Measurements from ENCODE around the gene PPP3R1. TPM values are rescaled to one million over a fixed set of nuclear protein-coding genes. Genes with fewer than 3 reads are reported as not detected.
"Not testable (repeated sequence)": the region's sequence is repeated elsewhere in the genome, so short reads cannot be mapped to it uniquely, and the experiment has no call there.

The PPP3R1 gene
- total and polyA plus RNA-seq, 5 experiments from 2014 or later: 3.4 to 76.3 (median 4.3) TPM

GRCh38 chr2:68176657-68177056 is 75.7 kb downstream of the PPP3R1 start:
- no peak for ATAC-seq
- DNase-seq: no peak
- peaks cover 6 to 31% (median 19%) of the 10 kb centered on the region in 4 donors for H3K4me1 Mint-ChIP-seq
- POLR2A ChIA-PET: no interaction called here
- no peaks in the 10 kb centered on the region for H3K9me3 Mint-ChIP-seq
- no peak overlapping the region for H3K4me3 Mint-ChIP-seq
- peak overlapping the region in 1 of 10 donors; percentile 6 for H3K27ac Mint-ChIP-seq
- H3K36me3 Mint-ChIP-seq: peaks cover 0 to 67% (median 3%) of the 10 kb centered on the region in 3 donors
- H3K27me3 Mint-ChIP-seq: no peaks in the 10 kb centered on the region

- not testable (repeated sequence) for DNase-seq, H3K27me3 Mint-ChIP-seq, H3K4me3 Mint-ChIP-seq, H3K9me3 Mint-ChIP-seq, ATAC-seq
- H3K27ac Mint-ChIP-seq: peak overlapping the region in 1 of 10 donors; percentile 4
- peaks cover 0 to 56% (median 3%) of the 10 kb centered on the region in 3 donors for H3K36me3 Mint-ChIP-seq
- peaks cover 6 to 31% (median 19%) of the 10 kb centered on the region in 4 donors for H3K4me1 Mint-ChIP-seq
- POLR2A ChIA-PET: interaction anchor here (1.0 kb wide), 1 partner anchor 78 kb away, joined by 3 read pairs; no protein-coding TSS in a partner anchor
Measured at GRCh38 chr2:68175210-68175609, 77.1 kb downstream of the PPP3R1 start.

GRCh38 chr2:68172990-68173700 is 79.2 kb downstream of the PPP3R1 start:
- Mint-ChIP-seq H3K4me3 (no peak overlapping the region), H3K9me3 (no peaks in the 10 kb centered on the region), H3K36me3 (peaks cover 0 to 48% (median 4%) of the 10 kb centered on the region in 3 donors), H3K27me3 (no peaks in the 10 kb centered on the region), H3K27ac (peak overlapping the region in 9 of 10 donors; percentile 10 to 76 (median 37)), H3K4me1 (peaks cover 6 to 21% (median 17%) of the 10 kb centered on the region in 4 donors)
- POLR2A ChIA-PET: interaction anchor here (0.7 kb wide), 1 partner anchor 11 kb away, joined by 3 read pairs; no protein-coding TSS in a partner anchor
- ATAC-seq: no peak
- no peak for DNase-seq

- H3K27ac Mint-ChIP-seq: peak overlapping the region in 2 of 10 donors; percentile 33 to 81
- POLR2A ChIA-PET: interaction anchor here (0.7 kb wide), 1 partner anchor 11 kb away, joined by 3 read pairs; no protein-coding TSS in a partner anchor
Measured at GRCh38 chr2:68172521-68172920, 79.8 kb downstream of the PPP3R1 start.

GRCh38 chr2:68171684-68172083 is 80.6 kb downstream of the PPP3R1 start:
- no peaks in the 10 kb centered on the region for H3K27me3 Mint-ChIP-seq
- H3K36me3 Mint-ChIP-seq: peaks cover 5 to 55% (median 11%) of the 10 kb centered on the region in 3 donors
- no peak for ATAC-seq
- no peaks in the 10 kb centered on the region for H3K9me3 Mint-ChIP-seq
- peaks cover 11 to 32% (median 25%) of the 10 kb centered on the region in 4 donors for H3K4me1 Mint-ChIP-seq
- no peak overlapping the region for H3K4me3 Mint-ChIP-seq
- POLR2A ChIA-PET: interaction anchor here (1.4 kb wide), 1 partner anchor 14 kb away, joined by 4 read pairs; the partner anchor contains the start of gene PNO1
- DNase-seq: no peak
- no peak overlapping the region for H3K27ac Mint-ChIP-seq

More at GRCh38 chr2:68172521-68172920, 79.8 kb downstream of the PPP3R1 start:
- no peak for DNase-seq
- Mint-ChIP-seq H3K27me3 (no peaks in the 10 kb centered on the region), H3K9me3 (no peaks in the 10 kb centered on the region), H3K36me3 (peaks cover 4 to 53% (median 10%) of the 10 kb centered on the region in 3 donors), H3K4me3 (no peak overlapping the region), H3K4me1 (peaks cover 6 to 27% (median 21%) of the 10 kb centered on the region in 4 donors)
- no peak for ATAC-seq

GRCh38 chr2:68171146-68171545 is 81.2 kb downstream of the PPP3R1 start:
- no peak for DNase-seq
- peaks cover 5 to 57% (median 11%) of the 10 kb centered on the region in 3 donors for H3K36me3 Mint-ChIP-seq

GRCh38 chr2:68169308-68169707 is 83.0 kb downstream of the PPP3R1 start:
- POLR2A ChIA-PET: interaction anchor here (0.6 to 0.8 kb wide), 3 partner anchors 14 to 38 kb away, joined by 3 to 5 read pairs (median 3); no protein-coding TSS in a partner anchor
- ATAC-seq: peak in 1 of 2 donors; percentile 63
- Mint-ChIP-seq H3K4me1 (peaks cover 16 to 39% (median 27%) of the 10 kb centered on the region in 4 donors), H3K9me3 (no peaks in the 10 kb centered on the region), H3K4me3 (no peak overlapping the region), H3K27me3 (no peaks in the 10 kb centered on the region), H3K36me3 (peaks cover 5 to 60% (median 14%) of the 10 kb centered on the region in 3 donors), H3K27ac (no peak overlapping the region)
- DNase-seq: no peak

More at GRCh38 chr2:68171146-68171545, 81.2 kb downstream of the PPP3R1 start:
- H3K27me3 Mint-ChIP-seq: no peaks in the 10 kb centered on the region
- no peaks in the 10 kb centered on the region for H3K9me3 Mint-ChIP-seq
- POLR2A ChIA-PET: interaction anchor here (1.4 kb wide), 1 partner anchor 13 kb away, joined by 4 read pairs; the partner anchor contains the start of gene PNO1
- no peak for ATAC-seq
- no peak overlapping the region for H3K4me3 Mint-ChIP-seq
- peaks cover 13 to 35% (median 26%) of the 10 kb centered on the region in 4 donors for H3K4me1 Mint-ChIP-seq
- H3K27ac Mint-ChIP-seq: no peak overlapping the region

- Mint-ChIP-seq H3K4me3 (no peak overlapping the region), H3K27ac (peak overlapping the region in 4 of 10 donors; percentile 22 to 75 (median 44)), H3K4me1 (peaks cover 10 to 26% (median 16%) of the 10 kb centered on the region in 4 donors), H3K36me3 (peaks cover 5 to 66% (median 11%) of the 10 kb centered on the region in 3 donors), H3K27me3 (no peaks in the 10 kb centered on the region), H3K9me3 (no peaks in the 10 kb centered on the region)
- no peak for DNase-seq
- POLR2A ChIA-PET: no interaction called here
- no peak for ATAC-seq
Measured at GRCh38 chr2:68167186-68167585, 85.1 kb downstream of the PPP3R1 start.

- Mint-ChIP-seq H3K4me1 (peaks cover 20 to 48% (median 38%) of the 10 kb centered on the region in 4 donors), H3K27ac (peak overlapping the region in 1 of 10 donors; percentile 53), H3K36me3 (peaks cover 13 to 86% (median 24%) of the 10 kb centered on the region in 3 donors), H3K9me3 (no peaks in the 10 kb centered on the region), H3K27me3 (no peaks in the 10 kb centered on the region), H3K4me3 (no peak overlapping the region)
- POLR2A ChIA-PET: no interaction called here
- ATAC-seq (no peak), DNase-seq (no peak)
Measured at GRCh38 chr2:68163641-68164040, 88.7 kb downstream of the PPP3R1 start.

- peaks cover 8 to 40% (median 14%) of the 10 kb centered on the region in 3 donors for H3K36me3 Mint-ChIP-seq
- no peaks in the 10 kb centered on the region for H3K9me3 Mint-ChIP-seq
- POLR2A ChIA-PET: interaction anchor here (0.6 to 2.5 kb wide), 8 partner anchors 10 to 96 kb away, joined by 3 to 30 read pairs (median 6); partner anchors contain the start of genes C1D and PPP3R1
- no peaks in the 10 kb centered on the region for H3K27me3 Mint-ChIP-seq
- no peak for DNase-seq
- peaks cover 21 to 59% (median 53%) of the 10 kb centered on the region in 4 donors for H3K4me1 Mint-ChIP-seq
- no peak for ATAC-seq
- peak overlapping the region; percentile 99 to 100 (median 100) for H3K27ac Mint-ChIP-seq
- H3K4me3 Mint-ChIP-seq: peak overlapping the region; percentile 89 to 99 (median 98)
Measured at GRCh38 chr2:68158134-68158447, 94.2 kb downstream of the PPP3R1 start.

- Mint-ChIP-seq H3K27ac (peak within 1 kb of the TSS; percentile 99 to 100 (median 100)), H3K4me1 (peaks cover 21 to 64% (median 58%) of the 10 kb centered on the region in 4 donors), H3K9me3 (no peaks in the 10 kb centered on the region), H3K27me3 (no peaks in the 10 kb centered on the region), H3K36me3 (peaks cover 8 to 35% (median 14%) of the 10 kb centered on the region in 3 donors), H3K4me3 (peak within 1 kb of the TSS; percentile 89 to 99 (median 98))
- DNase-seq (peak; percentile 88 to 99 (median 98)), ATAC-seq (peak; percentile 87 to 90)
- POLR2A ChIA-PET: interaction anchor here (0.6 to 2.5 kb wide), 9 partner anchors 10 to 96 kb away, joined by 3 to 30 read pairs (median 6); partner anchors contain the start of genes C1D and PPP3R1
Measured at GRCh38 chr2:68157402-68158133, 94.8 kb downstream of the PPP3R1 start, which contains the start of gene PNO1. PNO1 (plus strand) TSS chr2:68157888; CDS start chr2:68157935, 47 bp downstream.

GRCh38 chr2:68157002-68157401 is 95.3 kb downstream of the PPP3R1 start:
- H3K4me1 Mint-ChIP-seq: peaks cover 21 to 70% (median 62%) of the 10 kb centered on the region in 4 donors
- DNase-seq: peak in 1 of 10 donors; percentile 1
- peak overlapping the region; percentile 89 to 99 (median 98) for H3K4me3 Mint-ChIP-seq
- POLR2A ChIA-PET: interaction anchor here (0.8 to 2.5 kb wide), 7 partner anchors 11 to 97 kb away, joined by 3 to 30 read pairs (median 6); partner anchors contain the start of genes C1D and PPP3R1
- peak; percentile 51 to 61 for ATAC-seq
- no peaks in the 10 kb centered on the region for H3K9me3 Mint-ChIP-seq
- peak overlapping the region; percentile 99 to 100 (median 100) for H3K27ac Mint-ChIP-seq
- peaks cover 8 to 29% (median 12%) of the 10 kb centered on the region in 3 donors for H3K36me3 Mint-ChIP-seq
- H3K27me3 Mint-ChIP-seq: no peaks in the 10 kb centered on the region

All from naive thymus-derived CD8-positive, alpha-beta T cell (primary cell).